ENCODE data around the gene FBLN2.

The FBLN2 gene

GRCh38 chr3:13569201-13569600, 20.3 kb downstream of the FBLN2 start:
- DNase-seq: no peak

DNA sequence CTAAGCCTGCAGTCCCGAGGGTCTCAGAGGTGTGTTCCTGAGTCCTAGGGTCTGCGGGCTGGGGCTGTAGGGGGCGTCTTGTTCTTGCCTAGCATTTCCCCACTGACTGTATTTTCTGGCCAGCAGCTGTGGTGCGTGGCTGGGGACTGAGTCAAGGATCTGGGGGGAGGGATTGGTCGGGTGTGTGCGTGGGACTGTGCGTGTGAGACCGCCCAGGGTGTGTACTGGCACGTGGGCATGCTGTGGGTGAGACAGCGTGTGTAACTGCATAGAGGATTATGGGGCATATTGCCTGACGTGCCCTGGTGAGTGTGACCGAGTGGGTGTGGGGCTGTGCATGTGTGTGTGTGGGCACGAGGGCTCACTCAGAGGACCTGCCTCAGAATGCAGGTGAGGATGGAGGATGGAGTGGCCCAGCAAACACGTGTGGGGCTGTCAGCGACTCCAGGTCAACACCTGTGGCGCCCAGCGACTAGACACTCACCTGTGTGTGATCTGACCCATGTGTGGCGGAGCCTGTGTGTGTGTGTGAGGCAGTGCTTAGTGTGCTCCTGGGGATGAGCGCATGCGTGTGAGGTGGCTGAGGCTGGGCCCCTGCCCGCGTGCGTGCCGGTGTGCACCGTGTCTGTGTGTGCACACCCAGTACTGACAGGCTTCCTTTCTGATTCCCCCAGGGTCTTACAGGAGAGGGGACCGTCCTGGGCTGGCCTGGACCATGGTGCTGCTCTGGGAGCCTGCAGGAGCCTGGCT, 20.9 kb downstream of the FBLN2 start:
- no peak for DNase-seq

DNA sequence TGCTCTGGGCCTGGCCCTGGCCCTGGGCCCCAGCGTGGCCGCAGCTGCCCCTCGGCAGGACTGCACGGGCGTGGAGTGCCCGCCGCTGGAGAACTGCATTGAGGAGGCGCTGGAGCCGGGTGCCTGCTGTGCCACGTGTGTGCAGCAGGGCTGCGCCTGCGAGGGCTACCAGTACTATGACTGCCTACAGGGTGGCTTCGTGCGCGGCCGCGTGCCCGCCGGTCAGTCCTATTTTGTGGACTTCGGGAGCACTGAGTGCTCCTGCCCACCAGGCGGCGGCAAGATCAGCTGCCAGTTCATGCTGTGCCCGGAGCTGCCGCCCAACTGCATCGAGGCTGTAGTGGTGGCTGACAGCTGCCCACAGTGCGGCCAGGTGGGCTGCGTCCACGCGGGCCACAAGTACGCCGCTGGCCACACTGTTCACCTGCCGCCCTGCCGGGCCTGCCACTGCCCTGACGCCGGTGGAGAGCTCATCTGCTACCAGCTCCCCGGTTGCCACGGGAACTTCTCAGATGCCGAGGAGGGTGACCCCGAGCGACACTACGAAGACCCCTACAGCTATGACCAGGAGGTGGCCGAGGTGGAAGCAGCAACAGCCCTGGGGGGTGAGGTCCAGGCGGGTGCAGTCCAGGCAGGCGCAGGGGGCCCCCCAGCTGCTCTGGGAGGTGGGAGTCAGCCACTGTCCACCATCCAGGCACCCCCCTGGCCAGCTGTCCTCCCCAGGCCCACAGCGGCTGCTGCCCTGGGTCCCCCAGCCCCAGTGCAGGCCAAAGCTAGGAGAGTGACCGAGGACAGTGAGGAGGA, 21.7 kb downstream of the FBLN2 start:
- peak; percentile 1 for DNase-seq

DNA sequence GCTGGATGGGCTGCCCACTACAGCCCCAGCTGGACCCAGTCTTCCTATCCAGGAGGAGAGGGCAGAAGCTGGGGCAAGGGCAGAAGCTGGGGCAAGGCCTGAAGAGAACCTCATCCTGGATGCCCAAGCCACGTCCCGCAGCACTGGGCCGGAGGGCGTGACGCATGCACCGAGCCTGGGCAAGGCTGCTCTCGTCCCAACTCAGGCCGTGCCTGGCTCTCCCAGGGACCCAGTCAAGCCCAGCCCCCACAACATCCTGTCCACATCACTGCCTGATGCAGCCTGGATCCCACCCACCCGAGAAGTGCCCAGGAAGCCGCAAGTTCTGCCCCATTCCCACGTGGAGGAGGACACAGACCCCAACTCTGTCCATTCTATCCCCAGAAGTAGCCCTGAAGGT, 22.3 kb downstream of the FBLN2 start:
- no peak for DNase-seq

GRCh38 chr3:13571831-13572750, 23.2 kb downstream of the FBLN2 start:
- no peak for DNase-seq

DNA sequence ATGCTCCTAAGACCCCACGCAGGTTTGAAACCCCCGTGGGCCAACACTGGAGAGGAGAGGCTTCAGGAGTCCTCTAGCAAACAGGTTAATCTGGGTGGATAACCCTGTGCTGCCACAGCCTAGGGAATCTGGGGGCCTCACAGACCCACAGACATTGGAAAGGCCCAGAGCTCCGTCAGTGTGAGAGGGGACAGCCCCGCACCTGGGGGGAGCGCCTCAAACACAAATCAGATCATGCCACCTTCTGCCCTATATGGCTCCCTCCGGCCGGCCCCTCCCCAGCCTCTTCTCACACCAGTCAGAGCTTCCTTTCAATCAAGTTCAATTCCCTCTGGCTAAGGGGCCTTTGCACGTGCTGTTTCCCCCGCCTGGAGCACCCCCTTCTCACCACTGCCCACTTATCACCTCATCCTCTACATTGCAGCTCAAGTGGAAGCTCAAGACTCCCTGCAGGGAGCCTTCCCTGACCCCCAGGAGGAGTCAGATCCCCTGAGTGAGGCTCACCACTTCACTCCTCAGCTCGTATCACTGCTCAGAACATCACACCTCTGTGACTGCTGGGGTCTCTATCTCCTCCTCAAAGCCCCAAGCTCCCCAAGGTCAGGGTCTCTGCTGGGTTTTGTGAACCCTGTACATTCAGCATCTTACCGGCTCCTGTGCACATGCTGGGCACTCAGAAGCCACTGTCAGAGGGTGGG, 24.1 kb downstream of the FBLN2 start:
- DNase-seq: no peak

GRCh38 chr3:13574083-13574797, 25.3 kb downstream of the FBLN2 start:
- no peak for DNase-seq

DNA sequence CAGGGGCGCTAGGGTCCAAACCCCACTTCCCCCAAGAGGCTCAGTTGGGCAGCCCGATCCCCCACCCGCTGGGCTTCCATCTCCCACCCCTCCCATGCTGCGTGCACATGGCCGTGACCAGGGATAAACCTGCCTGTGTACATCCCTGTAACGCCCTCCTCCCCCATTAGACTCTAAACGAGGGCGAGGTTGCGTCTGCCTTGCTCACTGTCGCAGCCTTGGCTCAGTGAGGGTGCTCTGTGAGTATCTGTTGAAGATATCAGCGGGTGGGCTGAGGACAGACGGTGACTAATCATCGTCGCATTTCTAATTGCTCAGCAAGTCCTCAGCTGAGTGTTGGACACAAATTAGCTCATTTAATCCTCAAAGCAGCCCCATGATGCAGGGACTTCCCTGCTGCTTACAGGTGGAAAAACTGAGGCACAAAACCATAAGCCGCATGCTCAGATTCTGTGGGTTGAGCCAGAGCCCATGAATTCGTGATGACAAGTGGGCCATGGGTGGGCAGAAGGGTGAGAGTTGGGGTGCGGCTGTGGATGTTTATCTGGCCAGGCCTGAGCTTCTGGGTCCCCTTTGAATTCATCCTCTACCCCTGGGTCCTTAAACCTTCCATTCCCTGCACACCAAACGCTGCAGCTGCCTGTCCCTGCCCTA, 26.0 kb downstream of the FBLN2 start:
- DNase-seq: no peak

- DNase-seq: no peak
Observed at GRCh38 chr3:13575459-13576061, 26.6 kb downstream of the FBLN2 start.

- DNase-seq: no peak
Observed at GRCh38 chr3:13577181-13578121, 28.5 kb downstream of the FBLN2 start.

DNA sequence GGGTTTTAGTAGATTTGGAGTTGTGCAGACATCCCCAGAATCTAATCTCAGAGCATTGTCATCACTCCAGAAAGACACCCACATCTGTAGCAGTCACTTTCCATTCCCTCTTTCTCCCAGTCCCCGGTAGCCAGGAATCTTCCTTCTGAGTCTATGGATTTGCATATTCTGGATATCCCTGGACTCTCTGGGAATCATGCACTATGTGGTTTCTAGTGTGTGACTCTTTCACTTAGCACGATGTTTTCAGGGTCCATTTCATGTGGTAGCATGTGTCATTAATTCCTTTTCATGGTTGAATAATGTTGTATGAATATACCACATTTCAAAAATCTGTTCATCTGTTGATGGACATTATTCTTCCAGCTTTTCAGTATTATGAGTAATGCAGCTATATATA, 29.3 kb downstream of the FBLN2 start:
- DNase-seq: no peak

GRCh38 chr3:13579063-13579462, 30.1 kb downstream of the FBLN2 start:
- DNase-seq: no peak

DNA sequence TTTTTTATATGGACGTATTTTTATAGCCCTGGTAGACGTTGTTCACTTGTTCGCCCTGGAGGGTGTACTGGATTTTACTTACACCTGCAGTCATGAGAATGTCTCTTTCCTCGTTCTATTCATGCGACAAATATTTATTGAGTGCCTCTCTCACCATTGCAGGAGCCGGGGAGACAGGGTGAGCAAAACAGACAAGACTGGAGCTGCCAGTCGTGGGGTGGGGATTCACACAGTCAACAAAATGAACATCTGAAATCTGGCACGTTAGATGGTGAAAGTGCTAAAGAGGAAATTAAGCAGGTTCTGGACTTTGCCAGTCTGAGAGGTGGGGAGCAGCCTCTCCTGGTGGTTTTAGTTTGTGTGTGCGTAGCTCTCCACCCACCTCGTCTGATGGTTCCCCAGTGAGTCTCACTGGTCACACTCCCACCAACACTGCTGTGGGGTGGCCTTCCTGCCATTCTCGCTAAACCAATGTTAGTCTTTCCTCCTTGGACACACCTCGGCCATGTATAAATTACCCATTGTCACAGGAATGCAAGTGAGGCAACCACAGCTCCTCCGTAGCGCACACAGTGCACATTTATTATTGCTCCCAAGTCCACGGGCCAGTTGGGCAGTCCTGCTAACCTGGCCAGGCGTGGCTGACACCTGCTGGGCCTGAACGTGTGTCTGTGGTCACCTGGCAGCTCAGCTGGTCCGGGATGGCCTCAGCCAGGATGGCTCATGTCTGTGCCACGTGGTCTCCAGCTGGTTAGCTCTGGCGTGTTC, 31.5 kb downstream of the FBLN2 start:
- no peak for DNase-seq

GRCh38 chr3:13581485-13582365, 32.8 kb downstream of the FBLN2 start:
- DNase-seq: no peak

- no peak for DNase-seq
Observed at GRCh38 chr3:13582366-13583250, 33.7 kb downstream of the FBLN2 start.

GRCh38 chr3:13583251-13584180, 34.6 kb downstream of the FBLN2 start:
- no peak for DNase-seq

Data from DMS53 (cell line).